Activated CD4-positive, alpha-beta T cell treated with anti-CD3 and anti-CD28 coated beads, Interleukin-2, amount 50 U/mL, for 48 hours (primary cell): ENCODE measurements around the gene ADGB.
"Not testable (repeated sequence)": the region's sequence is repeated elsewhere in the genome, so short reads cannot be mapped to it uniquely, and the experiment has no call there.

Experiments
- DNase-seq, 2 experiments: peaks; one replicate each; pipeline ENCODE4 v3.0.0-alpha.2; 2020

The ADGB gene

DNA sequence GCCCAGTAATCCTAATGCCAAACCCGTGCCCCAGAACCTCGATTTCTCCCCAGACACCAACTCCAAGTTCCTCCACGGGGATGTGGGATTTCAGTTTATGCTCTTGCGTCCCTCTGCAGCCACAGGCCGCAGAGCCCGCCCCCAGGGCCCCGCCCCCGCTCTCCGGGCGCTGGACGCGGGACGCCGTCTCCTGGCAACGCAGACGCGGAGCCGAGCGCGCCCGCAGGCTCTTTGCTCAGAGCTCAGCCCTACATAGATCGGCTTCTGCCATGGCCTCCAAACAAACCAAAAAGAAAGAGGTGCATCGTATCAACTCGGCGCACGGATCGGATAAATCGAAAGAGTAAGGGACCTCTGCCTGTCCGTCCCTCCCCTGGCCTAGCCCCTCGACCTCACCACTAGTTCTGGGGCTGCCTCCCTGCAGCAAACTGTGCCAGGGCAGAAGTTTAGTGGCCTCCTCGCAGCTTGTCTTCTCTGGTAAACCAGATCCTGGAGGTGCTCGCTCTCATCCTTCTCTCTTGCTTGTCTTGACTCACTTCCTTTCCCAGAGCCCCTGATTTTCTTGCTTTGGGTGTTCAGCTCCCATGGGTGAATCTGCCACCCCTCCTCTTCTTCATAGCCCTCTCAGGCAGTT is at the start of gene ADGB:
ADGB (plus strand) TSS at position 201 of the 634 bp plus-strand sequence; CDS start at position 270, 69 bp downstream.
- DNase-seq: no peak

DNA sequence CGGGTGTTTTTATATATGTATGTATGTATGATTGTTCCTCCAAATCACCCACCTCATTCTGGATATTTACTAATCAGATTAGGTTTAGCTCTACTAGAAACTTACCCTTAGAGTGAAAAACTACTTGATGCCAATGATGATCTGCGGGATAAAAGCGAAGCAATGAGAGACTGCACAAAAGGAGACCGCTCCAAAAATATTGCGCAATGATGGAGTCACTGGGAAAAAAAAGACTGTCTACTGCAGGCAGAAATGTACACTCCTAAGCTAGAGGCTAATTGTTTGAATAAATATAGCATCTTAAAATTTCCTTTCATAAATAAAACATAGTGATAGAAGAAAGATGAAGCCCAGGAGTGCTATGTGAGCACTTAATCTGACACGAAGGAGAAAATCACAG is 47.9 kb upstream of the ADGB start:
- DNase-seq: no peak

DNA sequence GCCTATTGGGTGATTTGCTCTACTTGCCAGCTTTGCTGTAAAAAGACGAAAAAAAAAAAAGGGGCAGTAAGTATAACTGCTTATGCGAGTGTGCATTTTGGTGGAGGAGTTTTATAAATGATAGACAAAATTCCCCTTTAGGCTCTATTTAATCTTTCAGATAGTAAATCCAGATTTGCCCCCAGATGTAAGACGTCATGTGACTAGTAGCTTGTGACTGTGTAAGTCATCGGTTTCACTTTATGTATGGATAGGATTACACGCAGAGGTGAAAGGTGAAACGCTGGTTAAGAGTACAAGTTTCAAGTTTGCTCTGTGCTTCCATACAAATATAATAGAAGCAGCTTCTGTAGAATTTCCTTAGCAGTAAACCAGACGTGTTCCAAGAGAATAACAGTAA is 47.2 kb upstream of the ADGB start:
- DNase-seq: no peak

DNA sequence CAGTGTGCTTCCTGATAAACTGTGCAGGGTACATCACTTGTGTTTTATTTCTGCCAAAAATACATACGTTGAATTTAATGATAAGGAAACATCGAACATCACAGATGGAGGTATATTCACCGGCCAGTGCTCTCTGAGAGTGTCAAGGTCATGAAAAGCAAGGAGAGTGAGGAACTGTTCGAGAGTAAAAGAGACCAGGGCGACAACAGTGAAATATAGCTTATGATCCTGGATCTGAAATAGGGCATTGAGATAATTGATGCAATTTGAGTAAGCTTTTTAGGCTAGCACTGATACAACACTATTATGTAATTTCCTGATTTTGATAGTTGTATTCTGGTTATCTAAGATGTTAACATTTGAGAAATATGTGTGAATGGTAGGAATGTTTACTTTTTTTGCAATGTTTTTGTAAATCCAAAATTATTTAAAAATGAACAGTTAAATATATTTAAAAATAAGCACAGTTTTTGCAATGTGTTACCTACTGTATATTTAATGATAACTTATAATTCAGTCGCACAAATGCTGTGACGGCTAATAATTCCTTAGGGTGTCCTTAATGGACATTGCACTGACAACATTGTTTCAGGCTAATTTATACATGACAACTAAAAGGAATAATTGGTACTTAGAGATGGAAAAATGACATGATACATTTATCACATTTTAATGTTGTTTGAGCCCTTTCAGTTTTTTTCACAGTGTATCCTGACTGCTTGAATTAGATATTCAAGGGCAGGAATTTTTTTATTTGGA is 45.2 kb upstream of the ADGB start:
- no peak for DNase-seq

DNA sequence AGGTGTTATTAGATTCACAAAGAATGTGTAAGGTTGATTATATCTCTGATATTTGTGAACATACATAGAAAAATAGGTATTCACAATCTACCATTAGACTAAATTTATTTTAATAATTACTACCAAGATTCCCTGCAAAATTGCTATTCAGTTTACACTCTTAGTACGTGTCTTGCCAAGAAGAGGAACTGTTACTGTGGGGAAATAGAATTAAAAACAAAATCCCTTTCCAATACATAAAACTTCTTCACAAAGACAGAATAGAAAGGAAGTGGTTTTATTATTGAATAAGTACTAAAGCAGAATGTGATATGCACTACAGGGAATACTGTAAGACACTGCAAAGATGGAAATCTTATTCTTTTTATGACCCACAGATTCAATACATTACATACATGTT is 38.2 kb upstream of the ADGB start:
- no peak for DNase-seq

DNA sequence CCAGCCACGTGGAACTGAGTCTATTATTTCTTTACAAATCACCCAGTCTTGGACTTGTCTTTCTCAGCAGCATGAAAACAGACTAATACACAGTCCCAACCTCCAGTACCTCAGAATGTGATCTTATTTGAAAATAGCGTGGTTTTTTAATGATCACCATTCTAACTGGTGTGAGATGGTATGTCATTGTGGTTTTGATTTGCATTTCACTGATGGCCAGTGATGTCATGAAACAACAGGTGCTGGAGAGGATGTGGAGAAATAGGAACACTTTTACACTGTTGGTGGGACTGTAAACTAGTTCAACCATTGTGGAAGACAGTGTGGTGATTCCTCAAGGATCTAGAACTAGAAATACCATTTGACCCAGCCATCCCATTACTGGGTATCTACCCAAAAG is 32.1 kb upstream of the ADGB start:
- DNase-seq: not testable (repeated sequence)

DNA sequence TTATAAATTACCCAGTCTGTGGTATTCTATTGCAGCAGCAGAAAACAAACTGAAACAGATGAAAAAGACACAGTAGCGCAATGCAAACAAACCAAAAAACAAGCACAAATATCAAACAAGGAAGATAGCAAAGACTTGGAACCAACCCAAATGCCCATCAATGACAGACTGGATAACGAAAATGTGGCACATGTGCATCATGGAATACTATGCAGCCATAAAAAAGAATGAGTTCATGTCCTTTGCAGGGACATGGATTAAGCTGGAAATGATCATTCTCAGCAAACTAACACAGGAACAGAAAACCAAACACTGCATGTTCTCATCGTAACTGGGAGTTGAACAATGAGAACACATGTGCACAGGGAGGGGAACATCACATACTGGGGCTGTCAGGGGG is 30.2 kb upstream of the ADGB start:
- DNase-seq: not testable (repeated sequence)

DNA sequence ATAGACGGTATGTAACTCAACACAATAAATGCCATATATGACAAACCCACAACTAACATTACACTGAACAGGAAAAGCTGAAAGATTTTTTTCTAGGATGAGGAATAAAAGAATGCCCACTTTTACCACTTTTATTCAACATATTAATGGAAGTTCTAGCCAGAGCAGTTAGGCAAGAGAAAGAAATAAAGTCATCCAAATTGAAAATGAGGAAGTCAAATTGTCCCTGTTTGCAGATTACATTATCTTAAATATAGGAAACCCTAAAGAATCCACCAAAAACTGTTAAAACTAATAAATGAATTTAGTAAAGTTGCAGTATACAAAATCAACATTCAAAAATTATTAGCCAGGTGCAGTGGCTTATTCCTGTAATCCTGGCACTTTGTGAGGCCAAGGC is 24.6 kb upstream of the ADGB start:
- DNase-seq: no peak

DNA sequence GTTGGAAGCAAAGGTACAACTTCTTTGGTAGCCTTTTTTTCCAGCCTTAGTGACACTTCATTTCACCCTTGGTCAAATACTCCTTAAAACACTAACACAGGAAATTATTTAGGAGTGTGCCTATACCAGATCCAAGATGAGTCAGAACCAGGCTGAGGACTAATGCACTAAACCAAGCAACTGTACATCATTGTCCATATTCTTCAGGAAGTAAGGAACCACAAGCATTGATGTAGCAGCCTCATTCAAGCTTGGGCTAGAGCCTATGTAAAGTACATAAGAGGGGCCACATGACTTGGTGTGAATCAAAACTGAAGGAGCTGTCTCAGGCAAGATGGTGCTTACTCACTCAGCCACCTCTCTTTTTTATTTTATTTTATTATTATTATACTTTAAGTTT is 20.7 kb upstream of the ADGB start:
- no peak for DNase-seq

DNA sequence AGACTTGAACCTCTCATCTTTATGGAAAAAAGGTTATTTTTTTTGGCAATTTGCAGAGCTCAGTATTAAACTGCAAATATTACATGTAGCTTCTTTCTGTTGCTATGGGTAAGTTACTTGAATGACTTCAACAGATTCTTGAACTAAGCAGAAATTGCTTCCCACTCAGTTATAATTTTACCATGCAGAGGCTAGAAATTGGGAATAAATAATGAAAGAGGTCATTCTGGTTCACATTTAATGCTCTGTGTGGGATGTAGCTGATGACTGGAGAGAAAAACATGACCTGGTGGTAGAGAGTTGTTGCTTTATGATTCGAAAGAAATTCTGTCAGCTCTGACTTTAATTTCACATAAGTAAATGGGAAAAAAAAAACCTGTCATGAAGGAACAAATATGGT is 16.8 kb upstream of the ADGB start:
- DNase-seq: no peak

DNA sequence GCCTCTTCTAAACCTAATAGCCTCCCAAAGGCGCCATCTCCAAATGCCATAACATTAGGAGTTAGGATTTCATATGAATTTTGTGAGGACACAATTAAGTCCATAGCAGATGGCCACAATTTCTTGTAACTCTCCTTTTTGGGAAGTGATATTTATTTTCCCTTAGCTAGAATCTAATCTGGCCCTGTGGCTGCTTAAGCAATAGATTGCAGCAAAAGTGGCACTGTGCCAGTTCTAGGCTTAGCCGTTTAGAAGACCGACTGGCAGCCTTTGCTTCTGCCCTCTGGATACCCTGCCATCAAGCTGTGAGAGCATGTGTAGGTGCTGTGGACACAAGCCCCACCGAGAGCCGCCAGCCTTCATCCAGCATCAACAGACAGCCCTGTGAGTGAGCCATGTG is 15.9 kb upstream of the ADGB start:
- DNase-seq: no peak

DNA sequence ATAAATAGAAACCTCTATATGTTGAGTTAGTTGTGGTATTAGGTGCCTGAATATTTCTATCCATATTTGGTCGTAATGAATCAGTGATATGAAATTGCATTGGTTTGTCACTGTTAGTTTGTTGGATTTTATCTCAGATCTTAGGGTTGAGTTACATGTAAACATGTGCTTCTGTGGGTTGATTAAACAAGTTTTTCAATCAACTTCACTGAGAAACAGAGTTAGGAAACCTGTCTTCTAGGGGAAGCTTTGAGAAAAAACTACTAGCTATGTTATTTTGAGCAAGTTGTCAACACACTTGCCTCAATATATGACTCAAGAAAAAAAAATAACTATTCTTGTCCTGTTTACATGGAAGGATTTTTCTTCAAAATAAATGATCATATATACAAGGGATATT is 14.8 kb upstream of the ADGB start:
- no peak for DNase-seq

DNA sequence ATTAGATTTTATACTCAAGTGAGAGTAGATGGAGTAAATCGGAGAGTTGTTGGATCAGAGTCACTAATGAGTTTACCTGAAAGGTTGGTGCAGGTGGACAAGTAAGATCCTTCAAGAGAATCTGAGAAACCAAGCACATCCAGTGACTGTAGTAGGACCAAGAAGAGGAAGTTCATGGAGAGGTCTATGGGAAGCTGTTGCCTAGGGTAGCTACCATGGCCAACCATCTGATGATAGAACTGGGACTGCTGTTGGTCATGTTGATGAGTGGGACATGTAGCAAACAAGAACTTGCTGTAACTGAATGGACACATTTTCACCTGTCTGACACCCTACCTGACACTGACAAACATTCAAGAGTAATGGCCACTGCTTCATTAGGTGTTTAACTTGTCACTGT is 11.3 kb upstream of the ADGB start:
- no peak for DNase-seq

DNA sequence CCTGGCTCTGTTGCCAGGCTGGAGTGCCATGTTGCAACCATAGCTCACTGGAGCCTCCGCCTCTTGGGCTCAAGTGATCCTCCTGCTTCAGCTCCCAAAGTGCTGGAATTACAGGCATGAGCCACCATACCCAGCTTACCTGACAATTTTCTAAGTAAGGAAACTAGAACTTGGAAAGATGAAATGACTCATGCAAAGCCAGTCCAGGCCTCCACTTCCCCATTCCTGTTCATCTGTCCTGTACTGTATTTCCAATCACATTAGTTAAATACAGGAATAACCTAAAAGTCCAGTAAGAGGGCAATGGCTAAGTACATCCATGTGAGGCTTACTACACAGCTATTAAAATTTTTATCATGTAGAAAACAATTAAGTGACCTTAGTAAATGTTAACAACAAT is 8.3 kb upstream of the ADGB start:
- DNase-seq: no peak

DNA sequence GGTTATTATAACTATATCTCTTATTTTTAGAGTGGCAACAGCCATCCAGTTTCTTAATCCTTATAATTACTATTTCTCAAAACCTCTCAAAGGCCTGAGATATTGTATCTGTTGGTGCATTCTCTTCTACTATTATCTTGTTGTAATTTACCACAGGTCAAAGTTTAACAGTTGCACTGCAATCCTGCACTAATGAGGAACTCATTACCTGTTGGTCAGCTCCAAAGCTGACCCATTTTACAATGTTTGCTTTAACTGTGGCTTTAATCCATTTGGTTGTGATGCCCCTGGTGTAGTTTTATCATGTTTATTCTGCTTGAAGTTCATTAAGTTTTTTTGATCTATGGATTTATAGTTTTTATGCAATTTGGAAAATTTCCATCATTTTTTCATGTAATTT is 6.3 kb upstream of the ADGB start:
- DNase-seq: no peak

DNA sequence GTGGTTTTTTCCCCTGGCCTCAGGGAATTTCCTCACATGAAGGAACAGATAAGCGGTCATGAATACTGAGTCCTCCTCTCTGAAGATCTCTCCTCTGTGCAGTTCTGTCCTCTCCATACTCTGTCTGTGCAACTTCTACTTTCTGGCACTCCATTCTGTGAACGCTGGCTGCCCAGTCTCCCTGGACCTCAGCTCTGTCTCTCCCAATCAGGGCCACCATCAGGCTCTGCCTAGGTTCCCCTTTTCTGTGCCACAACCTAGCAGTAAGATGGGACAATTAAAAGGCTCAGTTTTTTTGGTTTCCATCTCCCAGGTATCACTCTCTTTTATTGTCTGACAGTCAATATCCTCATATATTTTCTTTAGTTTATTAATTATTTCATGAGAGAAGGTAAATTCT is 4.8 kb upstream of the ADGB start:
- DNase-seq: no peak

DNA sequence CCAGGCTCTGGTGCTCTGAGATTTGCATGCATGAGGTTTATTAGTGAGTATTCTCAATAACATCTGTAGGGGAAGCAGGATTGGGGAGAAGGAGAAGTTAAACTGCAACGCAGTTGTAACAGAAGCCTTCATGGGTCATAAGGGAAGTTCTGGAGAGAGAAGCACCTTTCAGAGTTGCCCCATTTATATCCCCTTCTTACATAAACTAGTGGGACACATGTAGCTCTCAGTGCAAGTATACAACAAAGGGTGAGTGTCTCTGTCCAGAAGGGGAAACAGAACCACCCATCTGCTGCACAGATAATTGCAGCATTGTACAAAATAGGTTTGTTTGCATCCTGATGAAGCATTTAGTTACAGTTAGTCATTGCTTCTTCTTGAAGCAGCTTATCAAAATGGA is 4.3 kb upstream of the ADGB start:
- no peak for DNase-seq

DNA sequence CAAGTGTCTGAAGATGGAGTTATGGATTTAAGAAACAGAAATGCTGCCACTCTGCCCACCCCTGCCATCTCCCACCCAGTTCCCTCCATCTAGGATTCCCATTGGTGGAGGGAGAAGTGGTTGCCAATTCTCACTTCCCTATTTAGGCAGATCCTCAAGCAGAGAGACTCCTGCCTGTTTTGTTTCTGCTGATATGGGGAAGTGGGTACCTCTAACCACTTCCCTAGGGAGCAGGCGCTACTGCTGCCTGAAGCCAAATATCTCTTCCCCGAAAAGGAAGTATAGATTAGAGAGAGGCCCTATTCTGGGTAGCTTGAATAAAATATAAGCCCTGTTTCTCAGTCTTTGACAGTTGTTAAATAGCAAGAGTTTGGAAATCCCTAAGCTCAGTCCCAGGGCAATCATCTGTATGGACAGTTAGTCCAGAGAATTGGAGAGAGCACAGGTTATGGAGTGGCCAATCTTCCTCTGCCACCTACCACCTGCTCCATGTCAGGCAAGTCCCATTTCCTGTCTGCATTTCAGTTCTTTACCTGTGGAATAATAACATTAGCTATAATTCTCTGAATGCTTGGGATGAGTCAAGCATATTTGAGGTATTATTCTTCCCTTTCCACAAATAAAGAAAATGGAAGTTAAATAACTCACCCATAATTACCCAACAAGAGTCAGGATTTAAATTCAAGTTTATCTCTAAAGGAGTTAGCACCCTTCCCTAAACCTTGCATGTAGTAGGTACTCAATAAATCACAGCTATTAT is 2.6 kb upstream of the ADGB start:
- DNase-seq: no peak

DNA sequence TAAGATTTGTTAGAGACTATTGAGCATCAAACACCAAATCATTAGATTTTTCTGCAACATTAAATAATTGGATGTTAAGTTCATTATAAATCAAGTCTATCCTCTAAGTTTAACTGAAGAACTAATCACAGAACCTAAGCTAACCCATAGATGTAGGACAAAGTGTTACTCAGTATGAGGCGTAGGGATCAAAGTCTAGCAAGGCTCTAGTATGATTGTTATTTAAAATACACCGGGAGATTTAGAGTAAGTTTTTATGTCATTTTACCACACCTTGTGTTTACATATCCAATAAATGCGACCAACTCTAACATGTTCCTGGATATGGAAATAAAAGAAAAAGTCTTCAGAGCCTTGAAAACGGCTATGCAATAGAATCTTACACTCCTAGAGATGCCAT is 2.6 kb downstream of the ADGB start:
- DNase-seq: no peak

DNA sequence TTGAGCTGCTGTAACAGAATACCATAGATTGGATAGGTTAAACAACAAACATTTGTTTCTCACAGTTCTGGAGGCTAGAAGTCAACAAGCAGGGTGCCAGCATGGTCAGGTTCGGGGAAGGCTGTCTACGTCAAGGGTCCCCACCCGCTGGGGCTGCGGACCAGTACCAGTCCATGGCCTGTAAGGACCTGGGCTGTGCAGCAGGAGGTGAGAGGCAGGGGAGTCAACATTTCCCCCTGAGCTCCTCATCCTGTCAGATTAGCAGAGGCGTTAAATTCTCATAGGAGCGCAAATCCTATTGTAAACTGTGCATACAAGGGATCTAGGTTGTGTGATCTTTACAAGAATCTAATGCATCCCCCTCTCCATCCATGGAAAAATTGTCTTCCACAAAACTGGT is 3.8 kb downstream of the ADGB start:
- DNase-seq: no peak

DNA sequence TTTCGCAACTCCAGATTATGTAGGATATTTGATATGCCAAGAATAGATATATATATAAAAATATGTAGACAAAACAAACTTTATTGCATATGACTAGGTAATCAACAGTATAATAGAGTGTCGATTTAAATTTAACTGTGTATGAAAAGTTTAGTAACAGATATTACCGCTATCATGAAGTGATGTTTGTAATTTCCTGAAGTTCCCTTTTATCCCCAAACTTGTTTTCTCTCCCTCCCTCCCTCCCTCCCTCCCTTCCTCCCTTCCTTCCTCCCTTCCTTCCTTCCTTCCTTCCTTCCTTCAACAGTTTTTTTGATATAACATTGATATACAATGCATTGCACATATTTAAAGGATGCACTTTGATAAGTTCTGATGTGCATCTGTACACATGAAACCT is 15.2 kb downstream of the ADGB start:
- no peak for DNase-seq

DNA sequence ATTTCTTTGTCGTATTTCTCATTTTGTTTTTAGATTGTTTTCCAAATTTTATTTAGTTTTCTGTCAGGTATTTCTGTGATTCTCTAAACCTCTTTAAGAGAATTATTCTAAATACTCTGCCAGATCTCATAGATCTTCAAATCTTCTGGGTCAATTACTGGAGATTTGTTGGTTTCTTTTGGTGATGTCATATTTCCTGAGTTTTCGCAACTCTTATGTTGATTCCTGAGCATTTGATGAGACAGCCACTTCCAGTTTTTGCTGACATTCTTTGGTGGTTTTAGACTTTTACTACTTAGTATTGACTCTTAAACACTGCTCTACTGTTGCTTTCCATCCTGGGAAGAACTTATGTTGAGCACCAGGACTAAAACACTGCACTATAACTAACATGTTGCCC is 21.9 kb downstream of the ADGB start:
- DNase-seq: no peak

DNA sequence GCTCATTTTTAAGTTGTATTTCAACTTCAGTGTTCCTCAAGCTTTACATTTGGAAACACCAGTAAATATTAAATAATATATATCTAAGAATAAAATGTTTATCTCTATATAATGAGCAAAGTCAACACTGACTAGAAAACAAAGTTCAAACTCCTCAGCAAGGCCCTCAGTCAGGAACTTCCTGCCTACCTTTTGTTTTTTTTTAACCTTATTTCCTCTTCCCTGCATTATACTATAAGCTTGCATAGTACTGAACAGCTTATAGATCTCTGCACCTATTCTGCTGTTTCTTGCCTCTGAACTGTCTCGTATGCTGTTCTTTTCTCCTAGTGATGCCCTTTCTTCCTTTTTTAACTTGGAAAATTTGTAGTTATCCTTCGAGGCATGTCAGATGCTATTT is 29.6 kb downstream of the ADGB start:
- DNase-seq: no peak

DNA sequence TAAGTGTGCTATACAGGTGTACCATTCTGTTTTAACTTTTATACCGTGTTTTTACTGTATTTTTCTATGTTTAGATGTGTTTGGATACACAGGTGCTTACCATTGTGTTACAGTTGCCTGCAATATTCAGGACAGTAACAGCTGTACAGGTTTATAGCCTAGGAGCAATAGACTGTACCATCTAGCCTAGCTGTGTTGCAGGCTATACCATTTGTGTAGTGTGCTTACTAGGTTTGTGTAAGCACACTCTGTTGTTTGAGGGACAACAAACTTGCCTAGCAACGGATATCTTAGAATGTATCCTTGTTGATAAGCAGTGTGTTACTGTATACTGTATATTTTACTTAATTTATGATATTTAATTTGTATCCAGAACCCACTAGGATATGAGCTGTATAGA is 35.2 kb downstream of the ADGB start:
- DNase-seq: no peak
